CD14-positive monocyte (primary cell): ENCODE measurements around the gene STRIP1. TPM values are rescaled to one million over a fixed set of nuclear protein-coding genes. Genes with fewer than 3 reads are reported as not detected.

Experiments
- DNase-seq, 3 donors: peaks; one replicate each; pipeline ENCODE4 v3.0.0-alpha.2; 2011 to 2022
- H2AFZ ChIP-seq: 2 replicates; pipeline ENCODE4 v1.6.0; 2012; ENCODE audit warnings: mild to moderate bottlenecking, low read depth, low read length, inconsistent platforms; ENCODE audit not compliant: insufficient read depth, poor library complexity, severe bottlenecking
- H3K27ac ChIP-seq, 2 donors: 1 replicate in 1 of 2; 2 replicates in 1 of 2; pipeline ENCODE4 v1.5.1; 2012 to 2013; ENCODE audit warnings: low read length in 2 of 2, control low read depth in 1 of 2, inconsistent platforms in 1 of 2, low read depth in 1 of 2, mild to moderate bottlenecking in 1 of 2
- H3K27me3 ChIP-seq, 2 donors: one replicate each; pipeline versions ENCODE4 v1.6.0 to v1.6.1; 2011 to 2013; ENCODE audit warnings: low read length in 2 of 2; ENCODE audit not compliant: control insufficient read depth in 2 of 2, insufficient read depth in 2 of 2
- H3K36me3 ChIP-seq, 2 donors: replicated peaks in 1 of 2; 1 replicate in 1 of 2; 2 replicates in 1 of 2; pipeline versions ENCODE4 v1.5.1 to v1.6.1; 2012 to 2013; ENCODE audit warnings: low read length in 2 of 2, control low read depth in 1 of 2, inconsistent platforms in 1 of 2, mild to moderate bottlenecking in 1 of 2; ENCODE audit not compliant: insufficient read depth in 2 of 2, control insufficient read depth in 1 of 2
- H3K4me1 ChIP-seq, 2 donors: 1 replicate in 1 of 2; 2 replicates in 1 of 2; pipeline versions ENCODE4 v1.5.1 to v1.6.1; 2012 to 2013; ENCODE audit warnings: low read length in 2 of 2, control low read depth in 1 of 2, inconsistent platforms in 1 of 2, mild to moderate bottlenecking in 1 of 2, moderate library complexity in 1 of 2; ENCODE audit not compliant: insufficient read depth in 2 of 2, control insufficient read depth in 1 of 2
- H3K4me2 ChIP-seq: replicated peaks from 2 replicates; pipeline ENCODE3; 2012; ENCODE audit warnings: low read length, moderate library complexity, mild to moderate bottlenecking; ENCODE audit not compliant: poor library complexity, severe bottlenecking; ENCODE audit errors: extremely low read depth
- H3K4me3 ChIP-seq, 3 experiments: fragments of 200-600 bp in 1 of 3; sonication (generic) in 1 of 3; replicated peaks in 1 of 3; 1 replicate in 2 of 3; 2 replicates in 1 of 3; pipeline ENCODE4 v1.5.1; 2011 to 2013; ENCODE audit warnings: low read length in 3 of 3, mild to moderate bottlenecking in 3 of 3, control low read depth in 2 of 3, low read depth in 2 of 3, inconsistent platforms in 1 of 3, moderate library complexity in 1 of 3
- H3K79me2 ChIP-seq: 2 replicates; pipeline ENCODE4 v1.6.0; 2012; ENCODE audit warnings: mild to moderate bottlenecking, control low read depth, inconsistent platforms, low read length, moderate library complexity; ENCODE audit not compliant: insufficient read depth
- H3K9ac ChIP-seq: 2 replicates; pipeline ENCODE4 v1.6.0; 2017; ENCODE audit warnings: low read length, mild to moderate bottlenecking; ENCODE audit not compliant: insufficient read depth, poor library complexity, severe bottlenecking
- H3K9me3 ChIP-seq, 2 donors: replicated peaks in 1 of 2; 1 replicate in 1 of 2; 2 replicates in 1 of 2; pipeline versions ENCODE4 v1.5.1 to v1.6.1; 2012 to 2013; ENCODE audit warnings: low read length in 2 of 2, control low read depth in 1 of 2; ENCODE audit not compliant: control insufficient read depth in 1 of 2, insufficient read depth in 1 of 2
- H4K20me1 ChIP-seq: 2 replicates; pipeline ENCODE4 v1.6.0; 2012; ENCODE audit warnings: mild to moderate bottlenecking, low read length, control low read depth, moderate library complexity; ENCODE audit not compliant: insufficient read depth
- H3K27ac Mint-ChIP-seq, 7 donors: one replicate each; pipeline ENCODE4 v1.8.0; 2020; ENCODE audit warnings: mild to moderate bottlenecking in 7 of 7, mixed read lengths in 7 of 7, moderate library complexity in 6 of 7, inconsistent platforms in 2 of 7
- H3K27me3 Mint-ChIP-seq, 3 donors: one replicate each; pipeline ENCODE4 v1.8.0; 2021 to 2022; ENCODE audit warnings: low read depth in 3 of 3, mild to moderate bottlenecking in 3 of 3, mixed read lengths in 3 of 3, moderate library complexity in 3 of 3, inconsistent platforms in 1 of 3
- H3K36me3 Mint-ChIP-seq, 2 donors: one replicate each; pipeline ENCODE4 v1.8.0; 2020; ENCODE audit warnings: mixed read lengths in 2 of 2, inconsistent platforms in 1 of 2, mild to moderate bottlenecking in 1 of 2
- H3K4me1 Mint-ChIP-seq: one replicate; pipeline ENCODE4 v1.8.0; 2020; ENCODE audit warnings: mild to moderate bottlenecking, mixed read lengths
- H3K4me3 Mint-ChIP-seq, 2 donors: one replicate each; pipeline ENCODE4 v1.8.0; 2020; ENCODE audit warnings: mild to moderate bottlenecking in 2 of 2, mixed read lengths in 2 of 2, moderate library complexity in 1 of 2
- H3K9me3 Mint-ChIP-seq, 7 donors: one replicate each; pipeline ENCODE4 v1.8.0; 2020 to 2022; ENCODE audit warnings: mixed read lengths in 7 of 7, mild to moderate bottlenecking in 6 of 7, moderate library complexity in 6 of 7, inconsistent platforms in 2 of 7
- CTCF ChIP-seq: fragments of 200-600 bp; IDR thresholded peaks from one replicate; pipeline ENCODE4 v1.8.0; 2022; ENCODE audit warnings: antibody characterized with exemption, mild to moderate bottlenecking
- WGBS: methylation state at CpG from one replicate; pipeline ENCODE4 v1.1.5; 2013; ENCODE audit warnings: missing lambda C conversion rate; ENCODE audit not compliant: insufficient coverage; 5-methylcytosine and 5-hydroxymethylcytosine counted together
- intact Hi-C, 2 donors: fragments of 100-400 bp; cut with micrococcal nuclease; formaldehyde crosslinking; loops; one replicate each; pipeline versions ENCODE4 v1.15.0 to v1.15.1; 2023
- polyA minus RNA-seq: library from RNA; depleted of rRNA, polyadenylated mRNA; stranded (reverse); fragments of >200 nt; gene quantifications from 2 replicates; pipeline ENCODE4 v1.2.3, GENCODE V29; 2012
- polyA plus RNA-seq, 3 donors: library from polyadenylated mRNA; depleted of rRNA in 1 of 3; unstranded in 2 of 3; stranded (reverse) in 1 of 3; fragments of 300-500 nt in 2 of 3; fragments of >200 nt in 1 of 3; fragmentation: Illumina TruSeq in 2 of 3; gene quantifications; 1 replicate in 2 of 3; 2 replicates in 1 of 3; pipeline ENCODE4 v1.2.3, GENCODE V29; 2012 to 2021
- total RNA-seq, 12 experiments: library from RNA in 1 of 12; stranded (reverse) in 1 of 12; fragments of 120-200 nt in 1 of 12; gene quantifications; one replicate each; pipeline ENCODE4 v1.2.4 and lab custom pipeline; 2013 to 2026; ENCODE audit warnings: mixed read lengths in 6 of 12, inconsistent platforms in 1 of 12

Gene STRIP1
- 37.5 TPM for total RNA-seq (2013)
- polyA plus RNA-seq: 10 to 100 TPM in 2 of 3 donors, 1 to 10 TPM in 1; 8.9 to 33.6 (median 11.0) TPM
- polyA minus RNA-seq: 31.0 and 40.0 TPM in 2 replicates
- 29.1 to 70.0 (median 51.2) reads per million in 11 experiments for total RNA-seq (lab: John Stamatoyannopoulos, UW)

- H3K27me3 ChIP-seq: no peaks in the 10 kb centered on the region
- peak within 1 kb of the TSS; percentile 98 for H3K9ac ChIP-seq
- H3K79me2 ChIP-seq: peaks cover 33% of the 10 kb centered on the region
- H3K9me3 ChIP-seq: no peaks in the 10 kb centered on the region
- no peak for TF ChIP-seq CTCF
- peaks cover 17 to 24% of the 10 kb centered on the region in 2 donors for H3K36me3 ChIP-seq
- peaks cover 17 to 23% of the 10 kb centered on the region in 2 donors for H3K36me3 Mint-ChIP-seq
- peaks cover 36% of the 10 kb centered on the region for H3K4me1 Mint-ChIP-seq
- H3K4me2 ChIP-seq: peak within 1 kb of the TSS; percentile 88
- WGBS: 0% methylated on average over 65 of the region's 66 CpGs
- peaks cover 16 to 33% of the 10 kb centered on the region in 2 donors for H3K4me1 ChIP-seq
- peak within 1 kb of the TSS; percentile 57 to 88 for H3K27ac ChIP-seq
- peak within 1 kb of the TSS; percentile 83 to 95 (median 90) for H3K27ac Mint-ChIP-seq
- peak within 1 kb of the TSS; percentile 96 for H2AFZ ChIP-seq
- intact Hi-C loops: loop anchor here in 1 of 2 donors (10.0 kb wide), 2 partner anchors 370 to 610 kb away; partner anchors contain the start of genes LAMTOR5 and PSMA5
- no peaks in the 10 kb centered on the region for H4K20me1 ChIP-seq
- H3K4me3 ChIP-seq: peak within 1 kb of the TSS; percentile 67 to 94 (median 83)
- peak; percentile 95 to 97 (median 96) for DNase-seq
- peaks cover 0 to 1% (median 0%) of the 10 kb centered on the region in 3 donors for H3K27me3 Mint-ChIP-seq
- H3K4me3 Mint-ChIP-seq: peak within 1 kb of the TSS; percentile 88 to 94
- no peaks in the 10 kb centered on the region for H3K9me3 Mint-ChIP-seq
Observed at GRCh38 chr1:110034451-110035235, at the start of gene STRIP1. Gene STRIP1 (plus strand): TSS chr1:110034624. CDS start chr1:110034638, 14 bp downstream.

- no peak for TF ChIP-seq CTCF
- Histone ChIP-seq H3K9me3 (no peaks in the 10 kb centered on the region), H3K4me1 (peaks cover 37 to 52% of the 10 kb centered on the region in 2 donors), H3K4me3 (peak overlapping the region; percentile 76 to 88 (median 87)), H3K4me2 (peak overlapping the region; percentile 92), H4K20me1 (peaks cover 4% of the 10 kb centered on the region), H3K36me3 (peaks cover 0 to 5% of the 10 kb centered on the region in 2 donors), H3K27me3 (no peaks in the 10 kb centered on the region), H2AFZ (peak overlapping the region; percentile 77), H3K27ac (peak overlapping the region; percentile 73 to 89), H3K79me2 (peaks cover 50% of the 10 kb centered on the region), H3K9ac (peak overlapping the region; percentile 90)
- Mint-ChIP-seq H3K27me3 (peaks cover 1 to 4% (median 3%) of the 10 kb centered on the region in 3 donors), H3K9me3 (no peaks in the 10 kb centered on the region), H3K27ac (peak overlapping the region; percentile 97 to 99 (median 98)), H3K4me1 (peaks cover 54% of the 10 kb centered on the region), H3K36me3 (peaks cover 7 to 14% of the 10 kb centered on the region in 2 donors), H3K4me3 (peak overlapping the region; percentile 92 to 94)
- WGBS: 11% methylated on average over 14 of the region's 22 CpGs
- DNase-seq: no peak
- intact Hi-C loops: loop anchor here (2.0 to 10.0 kb wide), 4 partner anchors 71 to 441 kb away; partner anchors contain the start of genes CSF1 (in 1 of the 2) and GNAI3 (in 1 of the 2)
Observed at GRCh38 chr1:109985247-109986053, 49.0 kb upstream of the STRIP1 start.
